CD8-positive, alpha-beta memory T cell (primary cell): Measurements from ENCODE around the gene RAB27A. TPM values are rescaled to one million over a fixed set of nuclear protein-coding genes. Genes with fewer than 3 reads are reported as not detected.

ENCODE experiments used
- CTCF ChIA-PET: fragments of 350-600 bp; sonication (Branson Sonifier 250); formaldehyde crosslinking; loops from one replicate; lab custom pipeline; 2021; ENCODE audit warnings: antibody characterized with exemption; lab: Charles Lee
- POLR2A ChIA-PET: fragments of 350-600 bp; sonication (Branson Sonifier 250); formaldehyde crosslinking; loops from one replicate; lab custom pipeline; 2021; ENCODE audit warnings: antibody characterized with exemption; lab: Charles Lee
- DNase-seq, 5 donors: peaks; one replicate each; pipeline versions ENCODE4 v3.0.0 to v3.0.0-alpha.2; 2020 to 2022; ENCODE audit warnings: mixed read lengths in 1 of 5
- H3K27ac ChIP-seq: one replicate; pipeline ENCODE4 v1.7.0; 2013; ENCODE audit warnings: low read depth, mild to moderate bottlenecking, low read length, moderate library complexity
- H3K27me3 ChIP-seq: 2 replicates; pipeline ENCODE4 v1.7.0; 2013; ENCODE audit warnings: low read length, mild to moderate bottlenecking; ENCODE audit not compliant: insufficient read depth, poor library complexity, severe bottlenecking
- H3K36me3 ChIP-seq: 2 replicates; pipeline ENCODE4 v1.7.0; 2013; ENCODE audit warnings: mild to moderate bottlenecking, low read length, moderate library complexity; ENCODE audit not compliant: insufficient read depth
- H3K4me1 ChIP-seq: 2 replicates; pipeline ENCODE4 v1.7.0; 2013; ENCODE audit warnings: mild to moderate bottlenecking, low read length, moderate library complexity; ENCODE audit not compliant: insufficient read depth
- H3K4me3 ChIP-seq: 2 replicates; pipeline ENCODE4 v1.7.0; 2013; ENCODE audit warnings: mild to moderate bottlenecking, low read length
- H3K9me3 ChIP-seq: 2 replicates; pipeline ENCODE4 v1.7.0; 2013; ENCODE audit warnings: mild to moderate bottlenecking, low read length
- H3K27ac Mint-ChIP-seq, 8 donors: one replicate each; pipeline ENCODE4 v1.8.0; 2020 to 2021; ENCODE audit warnings: mixed read lengths in 8 of 8, mild to moderate bottlenecking in 6 of 8, inconsistent platforms in 3 of 8, moderate library complexity in 3 of 8
- H3K27me3 Mint-ChIP-seq, 2 donors: one replicate each; pipeline ENCODE4 v1.8.0; 2020 to 2021; ENCODE audit warnings: mixed read lengths in 2 of 2, mild to moderate bottlenecking in 1 of 2, moderate library complexity in 1 of 2
- H3K36me3 Mint-ChIP-seq, 3 donors: one replicate each; pipeline ENCODE4 v1.8.0; 2020 to 2021; ENCODE audit warnings: mixed read lengths in 3 of 3, inconsistent platforms in 1 of 3, mild to moderate bottlenecking in 1 of 3
- H3K4me1 Mint-ChIP-seq, 3 donors: one replicate each; pipeline ENCODE4 v1.8.0; 2020 to 2021; ENCODE audit warnings: mixed read lengths in 3 of 3, inconsistent platforms in 1 of 3, mild to moderate bottlenecking in 1 of 3
- H3K4me3 Mint-ChIP-seq, 7 donors: one replicate each; pipeline ENCODE4 v1.8.0; 2020 to 2021; ENCODE audit warnings: mixed read lengths in 7 of 7, mild to moderate bottlenecking in 6 of 7, moderate library complexity in 4 of 7, inconsistent platforms in 2 of 7
- H3K9me3 Mint-ChIP-seq, 5 donors: one replicate each; pipeline ENCODE4 v1.8.0; 2020 to 2022; ENCODE audit warnings: mixed read lengths in 5 of 5, mild to moderate bottlenecking in 3 of 5, moderate library complexity in 2 of 5, inconsistent platforms in 1 of 5
- polyA plus RNA-seq: library from polyadenylated mRNA; unstranded; fragments of 300-500 nt; fragmentation: Illumina TruSeq; gene quantifications from one replicate; pipeline ENCODE4 v1.2.3, GENCODE V29; 2021
- total RNA-seq, 2 experiments: library from RNA; stranded (reverse); gene quantifications; one replicate each; pipeline ENCODE4 v1.2.3, GENCODE V29; 2021

Gene RAB27A
- total and polyA plus RNA-seq, 3 experiments from 2014 or later = 132 to 195 (median 187) TPM

GRCh38 chr15:55268176-55268695, 21.4 kb downstream of the RAB27A start:
- peaks cover 78% of the 10 kb centered on the region for H3K4me1 ChIP-seq
- H3K4me3 Mint-ChIP-seq = peak overlapping the region in 6 of 7 donors; percentile 66 to 84 (median 76)
- DNase-seq = no peak
- peaks cover 87 to 98% (median 91%) of the 10 kb centered on the region in 3 donors for H3K4me1 Mint-ChIP-seq
- H3K9me3 ChIP-seq = no peaks in the 10 kb centered on the region
- H3K36me3 Mint-ChIP-seq = peaks cover 0 to 46% (median 12%) of the 10 kb centered on the region in 3 donors
- H3K27me3 Mint-ChIP-seq = no peaks in the 10 kb centered on the region
- peak overlapping the region; percentile 81 for H3K27ac ChIP-seq
- CTCF ChIA-PET = interaction anchor here (1.1 to 3.8 kb wide), 6 partner anchors 9 to 71 kb away, joined by 3 to 20 read pairs (median 9); partner anchors contain the start of gene RSL24D1
- H3K27me3 ChIP-seq = no peaks in the 10 kb centered on the region
- peak overlapping the region; percentile 55 for H3K4me3 ChIP-seq
- no peaks in the 10 kb centered on the region for H3K9me3 Mint-ChIP-seq
- H3K36me3 ChIP-seq = no peaks in the 10 kb centered on the region
- H3K27ac Mint-ChIP-seq = peak overlapping the region; percentile 91 to 98 (median 96)
- POLR2A ChIA-PET = interaction anchor here (0.6 to 2.8 kb wide), 9 partner anchors 10 to 140 kb away, joined by 3 to 27 read pairs (median 7); partner anchors contain the start of genes CCPG1, PIERCE2, PIGB and PIGBOS1

- Histone ChIP-seq H3K27me3 (no peaks in the 10 kb centered on the region), H3K27ac (peak overlapping the region; percentile 81), H3K4me3 (peak overlapping the region; percentile 55), H3K9me3 (no peaks in the 10 kb centered on the region), H3K4me1 (peaks cover 74% of the 10 kb centered on the region), H3K36me3 (no peaks in the 10 kb centered on the region)
- peak; percentile 65 to 90 (median 85) for DNase-seq
- H3K27me3 Mint-ChIP-seq = no peaks in the 10 kb centered on the region
- peak overlapping the region; percentile 44 to 83 (median 68) for H3K4me3 Mint-ChIP-seq
- H3K4me1 Mint-ChIP-seq = peaks cover 87 to 99% (median 91%) of the 10 kb centered on the region in 3 donors
- H3K9me3 Mint-ChIP-seq = no peaks in the 10 kb centered on the region
- ChIA-PET CTCF (interaction anchor here (0.7 to 3.8 kb wide), 12 partner anchors 10 to 99 kb away, joined by 3 to 20 read pairs (median 3); partner anchors contain the start of gene RSL24D1), POLR2A (interaction anchor here (0.6 to 2.8 kb wide), 13 partner anchors 8 to 141 kb away, joined by 3 to 27 read pairs (median 7); partner anchors contain the start of genes CCPG1, PIERCE2, PIGB and PIGBOS1)
- H3K27ac Mint-ChIP-seq = peak overlapping the region; percentile 91 to 98 (median 96)
- H3K36me3 Mint-ChIP-seq = peaks cover 0 to 49% (median 14%) of the 10 kb centered on the region in 3 donors
Measured at GRCh38 chr15:55267401-55268175, 22.0 kb downstream of the RAB27A start.

GRCh38 chr15:55266547-55266946, 23.1 kb downstream of the RAB27A start:
- Mint-ChIP-seq H3K9me3 (no peaks in the 10 kb centered on the region), H3K4me1 (peaks cover 84 to 95% (median 87%) of the 10 kb centered on the region in 3 donors), H3K27ac (peak overlapping the region; percentile 91 to 98 (median 96)), H3K27me3 (no peaks in the 10 kb centered on the region), H3K36me3 (peaks cover 0 to 52% (median 14%) of the 10 kb centered on the region in 3 donors), H3K4me3 (peak overlapping the region; percentile 44 to 83 (median 68))
- ChIA-PET CTCF (interaction anchor here (0.7 to 3.8 kb wide), 11 partner anchors 10 to 53 kb away, joined by 3 to 20 read pairs (median 4); no protein-coding TSS in a partner anchor), POLR2A (interaction anchor here (0.8 to 2.8 kb wide), 11 partner anchors 9 to 53 kb away, joined by 3 to 27 read pairs (median 8); partner anchors contain the start of genes PIGB and PIGBOS1)
- Histone ChIP-seq H3K27me3 (no peaks in the 10 kb centered on the region), H3K9me3 (no peaks in the 10 kb centered on the region), H3K36me3 (no peaks in the 10 kb centered on the region), H3K27ac (peak overlapping the region; percentile 81), H3K4me3 (peak overlapping the region; percentile 55), H3K4me1 (peaks cover 66% of the 10 kb centered on the region)
- no peak for DNase-seq

GRCh38 chr15:55260562-55261131, 29.0 kb downstream of the RAB27A start:
- DNase-seq = no peak
- Mint-ChIP-seq H3K36me3 (peaks cover 0 to 39% (median 14%) of the 10 kb centered on the region in 3 donors), H3K27me3 (no peaks in the 10 kb centered on the region), H3K4me3 (no peak overlapping the region), H3K27ac (peak overlapping the region; percentile 9 to 90 (median 80)), H3K4me1 (peaks cover 67 to 84% (median 69%) of the 10 kb centered on the region in 3 donors), H3K9me3 (no peaks in the 10 kb centered on the region)
- ChIA-PET POLR2A (no interaction called here), CTCF (no interaction called here)
- H3K27me3 ChIP-seq = no peaks in the 10 kb centered on the region
- H3K27ac ChIP-seq = no peak overlapping the region
- no peaks in the 10 kb centered on the region for H3K9me3 ChIP-seq
- no peaks in the 10 kb centered on the region for H3K36me3 ChIP-seq
- H3K4me1 ChIP-seq = peaks cover 39% of the 10 kb centered on the region
- H3K4me3 ChIP-seq = no peak overlapping the region

- no peaks in the 10 kb centered on the region for H3K9me3 ChIP-seq
- H3K27ac Mint-ChIP-seq = peak overlapping the region; percentile 91 to 98 (median 96)
- no peaks in the 10 kb centered on the region for H3K9me3 Mint-ChIP-seq
- no peaks in the 10 kb centered on the region for H3K27me3 Mint-ChIP-seq
- CTCF ChIA-PET = interaction anchor here (0.7 to 3.7 kb wide), 5 partner anchors 10 to 33 kb away, joined by 3 to 14 read pairs (median 4); no protein-coding TSS in a partner anchor
- no peak overlapping the region for H3K4me3 ChIP-seq
- no peaks in the 10 kb centered on the region for H3K36me3 ChIP-seq
- no peak overlapping the region for H3K27ac ChIP-seq
- H3K4me3 Mint-ChIP-seq = peak overlapping the region; percentile 14 to 91 (median 69)
- H3K36me3 Mint-ChIP-seq = peaks cover 0 to 21% (median 12%) of the 10 kb centered on the region in 3 donors
- peaks cover 65 to 83% (median 70%) of the 10 kb centered on the region in 3 donors for H3K4me1 Mint-ChIP-seq
- no peak for DNase-seq
- no peaks in the 10 kb centered on the region for H3K27me3 ChIP-seq
- peaks cover 39% of the 10 kb centered on the region for H3K4me1 ChIP-seq
- POLR2A ChIA-PET = interaction anchor here (0.7 to 3.5 kb wide), 5 partner anchors 10 to 27 kb away, joined by 3 to 15 read pairs (median 7); no protein-coding TSS in a partner anchor
Measured at GRCh38 chr15:55257938-55258337, 31.7 kb downstream of the RAB27A start.

- H3K4me3 ChIP-seq = no peak overlapping the region
- Mint-ChIP-seq H3K4me1 (peaks cover 66 to 82% (median 72%) of the 10 kb centered on the region in 3 donors), H3K27me3 (no peaks in the 10 kb centered on the region), H3K9me3 (no peaks in the 10 kb centered on the region), H3K4me3 (peak overlapping the region; percentile 63 to 91 (median 89)), H3K36me3 (peaks cover 0 to 16% (median 11%) of the 10 kb centered on the region in 3 donors), H3K27ac (peak overlapping the region; percentile 91 to 98 (median 96))
- H3K4me1 ChIP-seq = peaks cover 43% of the 10 kb centered on the region
- no peaks in the 10 kb centered on the region for H3K27me3 ChIP-seq
- DNase-seq = no peak
- CTCF ChIA-PET = interaction anchor here (1.0 to 3.7 kb wide), 5 partner anchors 11 to 34 kb away, joined by 3 to 14 read pairs (median 4); no protein-coding TSS in a partner anchor
- H3K36me3 ChIP-seq = no peaks in the 10 kb centered on the region
- POLR2A ChIA-PET = interaction anchor here (0.7 to 3.5 kb wide), 4 partner anchors 10 to 28 kb away, joined by 3 to 15 read pairs (median 8); no protein-coding TSS in a partner anchor
- no peak overlapping the region for H3K27ac ChIP-seq
- H3K9me3 ChIP-seq = no peaks in the 10 kb centered on the region
Measured at GRCh38 chr15:55257012-55257670, 32.5 kb downstream of the RAB27A start.
